PC-3 (cell line): ENCODE results near the gene IER3.

Experiments used
- EZH2 ChIP-seq: fragments of 300-600 bp; sonication (generic); IDR thresholded peaks from one replicate; pipeline ENCODE4 v1.6.1; 2017; ENCODE audit warnings: antibody characterized with exemption, mild to moderate bottlenecking, low read length; ENCODE audit not compliant: unreplicated experiment
- EZH2phosphoT487 ChIP-seq: fragments of 300-600 bp; sonication (generic); IDR thresholded peaks from 2 replicates; pipeline ENCODE4 v1.6.1; 2018; ENCODE audit warnings: mild to moderate bottlenecking, antibody characterized with exemption, low read length, borderline replicate concordance
- TF ChIP-seq, protein P1 (sequence below): fragments of 300-600 bp; sonication (generic); conservative IDR thresholded peaks from 2 replicates; pipeline ENCODE4 v1.5.1; 2017; ENCODE audit warnings: antibody characterized with exemption, low read depth, mild to moderate bottlenecking, low read length

DNA sequence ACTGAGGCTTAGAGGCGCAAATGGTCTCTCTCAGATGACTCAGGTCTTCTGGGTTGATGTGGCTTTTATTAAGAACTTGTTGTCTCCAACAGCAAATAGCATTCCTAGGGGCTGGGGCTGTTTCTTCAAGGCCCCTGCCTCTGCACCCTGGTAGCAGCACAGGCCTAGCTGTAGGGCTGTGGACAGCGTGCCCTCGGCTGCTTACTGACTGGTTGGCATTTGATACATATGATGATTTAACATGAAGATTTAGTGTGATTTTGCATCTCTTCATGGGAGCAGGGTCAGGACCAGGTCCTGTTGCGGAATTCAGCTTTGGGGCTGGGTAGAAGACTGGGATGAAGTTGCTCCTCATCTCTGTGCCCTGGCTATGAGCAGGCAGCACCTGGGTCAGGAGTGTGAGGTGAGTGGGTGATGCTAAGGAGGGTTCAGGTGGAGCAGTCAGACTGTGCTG lies 24.3 kb upstream of the IER3 start:
- TF ChIP-seq, protein P1, sequence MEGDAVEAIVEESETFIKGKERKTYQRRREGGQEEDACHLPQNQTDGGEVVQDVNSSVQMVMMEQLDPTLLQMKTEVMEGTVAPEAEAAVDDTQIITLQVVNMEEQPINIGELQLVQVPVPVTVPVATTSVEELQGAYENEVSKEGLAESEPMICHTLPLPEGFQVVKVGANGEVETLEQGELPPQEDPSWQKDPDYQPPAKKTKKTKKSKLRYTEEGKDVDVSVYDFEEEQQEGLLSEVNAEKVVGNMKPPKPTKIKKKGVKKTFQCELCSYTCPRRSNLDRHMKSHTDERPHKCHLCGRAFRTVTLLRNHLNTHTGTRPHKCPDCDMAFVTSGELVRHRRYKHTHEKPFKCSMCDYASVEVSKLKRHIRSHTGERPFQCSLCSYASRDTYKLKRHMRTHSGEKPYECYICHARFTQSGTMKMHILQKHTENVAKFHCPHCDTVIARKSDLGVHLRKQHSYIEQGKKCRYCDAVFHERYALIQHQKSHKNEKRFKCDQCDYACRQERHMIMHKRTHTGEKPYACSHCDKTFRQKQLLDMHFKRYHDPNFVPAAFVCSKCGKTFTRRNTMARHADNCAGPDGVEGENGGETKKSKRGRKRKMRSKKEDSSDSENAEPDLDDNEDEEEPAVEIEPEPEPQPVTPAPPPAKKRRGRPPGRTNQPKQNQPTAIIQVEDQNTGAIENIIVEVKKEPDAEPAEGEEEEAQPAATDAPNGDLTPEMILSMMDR: no peak
- TF ChIP-seq EZH2phosphoT487 (no peak), EZH2 (no peak)
